Trophoblast cell (in vitro differentiated cells and primary cell): Measurements from ENCODE around the gene WDR88.

Experiments used
- DNase-seq, 2 donors: peaks; one replicate each; pipeline ENCODE4 v3.0.0-alpha.2; 2016
- H2AFZ ChIP-seq: 2 replicates; pipeline ENCODE4 v1.6.1; 2013; ENCODE audit warnings: low read length, moderate library complexity, mild to moderate bottlenecking; ENCODE audit not compliant: insufficient read depth, poor library complexity
- H2AK5ac ChIP-seq: 2 replicates; pipeline ENCODE4 v1.6.1; 2013; ENCODE audit warnings: mild to moderate bottlenecking, low read length
- H2BK120ac ChIP-seq: 2 replicates; pipeline ENCODE4 v1.6.1; 2013; ENCODE audit warnings: low read length, mild to moderate bottlenecking, moderate library complexity; ENCODE audit not compliant: insufficient read depth, poor library complexity
- H2BK12ac ChIP-seq: 2 replicates; pipeline ENCODE4 v1.6.1; 2013; ENCODE audit warnings: mild to moderate bottlenecking, low read length, moderate library complexity
- H2BK5ac ChIP-seq: 2 replicates; pipeline ENCODE4 v1.6.1; 2013; ENCODE audit warnings: low read length, low read depth, moderate library complexity, mild to moderate bottlenecking; ENCODE audit not compliant: poor library complexity
- H3K14ac ChIP-seq: 2 replicates; pipeline ENCODE4 v1.6.1; 2013; ENCODE audit warnings: mild to moderate bottlenecking, low read length
- H3K18ac ChIP-seq: 2 replicates; pipeline ENCODE4 v1.6.1; 2013; ENCODE audit warnings: mild to moderate bottlenecking, low read length
- H3K23ac ChIP-seq: 2 replicates; pipeline ENCODE4 v1.6.1; 2013; ENCODE audit warnings: low read length
- H3K27ac ChIP-seq: 2 replicates; pipeline ENCODE4 v1.5.1; 2013; ENCODE audit warnings: low read depth, mild to moderate bottlenecking, inconsistent platforms, low read length, moderate library complexity
- H3K27me3 ChIP-seq: 2 replicates; pipeline ENCODE4 v1.6.1; 2013; ENCODE audit warnings: inconsistent platforms, mild to moderate bottlenecking, low read length, moderate library complexity; ENCODE audit not compliant: insufficient read depth
- H3K36me3 ChIP-seq, 2 experiments: 1 replicate in 1 of 2; 2 replicates in 1 of 2; pipeline ENCODE4 v1.6.1; 2013; ENCODE audit warnings: low read length in 2 of 2, mild to moderate bottlenecking in 2 of 2, moderate library complexity in 1 of 2; ENCODE audit not compliant: insufficient read depth in 2 of 2, control insufficient read depth in 1 of 2
- H3K4ac ChIP-seq: 2 replicates; pipeline ENCODE4 v1.6.1; 2013; ENCODE audit warnings: low read depth, mild to moderate bottlenecking, low read length, moderate library complexity
- H3K4me1 ChIP-seq, 2 experiments: 1 replicate in 1 of 2; 2 replicates in 1 of 2; pipeline ENCODE4 v1.6.1; 2013; ENCODE audit warnings: low read length in 2 of 2, mild to moderate bottlenecking in 2 of 2, moderate library complexity in 1 of 2; ENCODE audit not compliant: insufficient read depth in 2 of 2, control insufficient read depth in 1 of 2
- H3K4me2 ChIP-seq: 2 replicates; pipeline ENCODE4 v1.6.1; 2013; ENCODE audit warnings: inconsistent platforms, mild to moderate bottlenecking, low read length, moderate library complexity
- H3K4me3 ChIP-seq: 2 replicates; pipeline ENCODE4 v1.5.1; 2013; ENCODE audit warnings: mild to moderate bottlenecking, low read depth, low read length, inconsistent platforms
- H3K79me1 ChIP-seq: one replicate; pipeline ENCODE4 v1.6.1; 2013; ENCODE audit warnings: low read length
- H3K79me2 ChIP-seq: 2 replicates; pipeline ENCODE4 v1.6.1; 2013; ENCODE audit warnings: low read length, mild to moderate bottlenecking; ENCODE audit not compliant: control insufficient read depth, insufficient read depth, poor library complexity
- H3K9ac ChIP-seq: 2 replicates; pipeline ENCODE4 v1.6.1; 2013; ENCODE audit warnings: mild to moderate bottlenecking, low read length
- H3K9me3 ChIP-seq: 2 replicates; pipeline ENCODE4 v1.6.1; 2013; ENCODE audit warnings: low read depth, mild to moderate bottlenecking, control low read depth, inconsistent platforms, low read length; ENCODE audit not compliant: insufficient read depth
- H4K12ac ChIP-seq: 2 replicates; pipeline ENCODE4 v1.6.1; 2013; ENCODE audit warnings: low read depth, mild to moderate bottlenecking, low read length, moderate library complexity
- H4K8ac ChIP-seq: 2 replicates; pipeline ENCODE4 v1.6.1; 2013; ENCODE audit warnings: low read depth, mild to moderate bottlenecking, low read length, moderate library complexity
- H4K91ac ChIP-seq: one replicate; pipeline ENCODE4 v1.6.1; 2013; ENCODE audit warnings: low read depth, mild to moderate bottlenecking, low read length, moderate library complexity
- WGBS: extraction: QIAGEN DNeasy Blood & Tissue Kit; methylation state at CpG from one replicate; pipeline ENCODE4 v1.1.7; 2013; ENCODE audit warnings: missing lambda C conversion rate; ENCODE audit not compliant: insufficient read length, insufficient coverage; ENCODE audit errors: extremely low coverage; 5-methylcytosine and 5-hydroxymethylcytosine counted together

Gene WDR88

GRCh38 chr19:33171916-33172359 is 40.0 kb downstream of the WDR88 start:
- Histone ChIP-seq H3K9ac (no peak overlapping the region), H3K14ac (no peak overlapping the region)

GRCh38 chr19:33174186-33174585 is 42.3 kb downstream of the WDR88 start:
- Histone ChIP-seq H3K23ac (no peak overlapping the region), H3K79me1 (peaks cover 5% of the 10 kb centered on the region), H3K4me3 (no peak overlapping the region), H3K9ac (no peak overlapping the region), H2BK120ac (no peak overlapping the region), H2AFZ (no peak overlapping the region), H3K27me3 (no peaks in the 10 kb centered on the region), H4K91ac (no peak overlapping the region), H3K9me3 (no peaks in the 10 kb centered on the region), H2AK5ac (no peak overlapping the region), H2BK5ac (no peak overlapping the region), H3K36me3 (no peaks in the 10 kb centered on the region), H3K18ac (no peak overlapping the region), H2BK12ac (no peak overlapping the region), H4K12ac (no peak overlapping the region), H3K4ac (no peak overlapping the region), H3K79me2 (peaks cover 4% of the 10 kb centered on the region), H3K27ac (no peak overlapping the region), H3K4me2 (no peak overlapping the region), H3K14ac (no peak overlapping the region), H4K8ac (no peak overlapping the region), H3K4me1 (peaks cover 8 to 10% of the 10 kb centered on the region in 2 experiments)
- no CpG with 5 or more reads among the region's 5 CpGs for WGBS
- DNase-seq = no peak

More at GRCh38 chr19:33171916-33172359, 40.0 kb downstream of the WDR88 start:
- Histone ChIP-seq H3K27me3 (no peaks in the 10 kb centered on the region), H3K79me1 (peaks cover 5% of the 10 kb centered on the region), H3K4ac (no peak overlapping the region), H3K4me2 (no peak overlapping the region), H2AFZ (no peak overlapping the region), H3K79me2 (peaks cover 4% of the 10 kb centered on the region), H3K4me1 (peaks cover 3 to 6% of the 10 kb centered on the region in 2 experiments), H4K12ac (no peak overlapping the region), H3K9me3 (no peaks in the 10 kb centered on the region), H3K36me3 (no peaks in the 10 kb centered on the region), H2BK5ac (no peak overlapping the region), H3K4me3 (no peak overlapping the region), H3K23ac (no peak overlapping the region), H2BK12ac (no peak overlapping the region), H2AK5ac (no peak overlapping the region), H4K8ac (no peak overlapping the region), H3K27ac (no peak overlapping the region), H2BK120ac (no peak overlapping the region), H4K91ac (no peak overlapping the region), H3K18ac (no peak overlapping the region)
- DNase-seq = no peak
- WGBS = no CpG with 5 or more reads among the region's 6 CpGs

GRCh38 chr19:33175156-33175782 is 43.4 kb downstream of the WDR88 start:
- no peaks in the 10 kb centered on the region for H3K36me3 ChIP-seq

GRCh38 chr19:33175886-33176669 is 44.2 kb downstream of the WDR88 start:
- Histone ChIP-seq H3K18ac (peak overlapping the region; percentile 81), H2BK5ac (peak overlapping the region; percentile 80), H3K9me3 (no peaks in the 10 kb centered on the region), H2AFZ (peak overlapping the region; percentile 92), H3K27ac (peak overlapping the region; percentile 78), H3K23ac (no peak overlapping the region), H3K27me3 (no peaks in the 10 kb centered on the region), H2BK120ac (peak overlapping the region; percentile 62), H3K4ac (peak overlapping the region; percentile 44), H3K4me2 (peak overlapping the region; percentile 72), H3K79me1 (peaks cover 5% of the 10 kb centered on the region), H2AK5ac (no peak overlapping the region), H3K14ac (peak overlapping the region; percentile 87), H2BK12ac (no peak overlapping the region), H3K4me3 (peak overlapping the region; percentile 82), H4K8ac (peak overlapping the region; percentile 96), H3K36me3 (no peaks in the 10 kb centered on the region), H3K79me2 (peaks cover 4% of the 10 kb centered on the region), H4K91ac (peak overlapping the region; percentile 89), H4K12ac (peak overlapping the region; percentile 90), H3K9ac (peak overlapping the region; percentile 90), H3K4me1 (peaks cover 8 to 10% of the 10 kb centered on the region in 2 experiments)
- peak; percentile 16 to 47 for DNase-seq
- WGBS = no CpG with 5 or more reads among the region's 25 CpGs

More at GRCh38 chr19:33175156-33175782, 43.4 kb downstream of the WDR88 start:
- Histone ChIP-seq H3K4me3 (no peak overlapping the region), H3K9me3 (no peaks in the 10 kb centered on the region), H4K8ac (peak overlapping the region; percentile 28), H4K91ac (no peak overlapping the region), H4K12ac (no peak overlapping the region), H3K79me1 (peaks cover 5% of the 10 kb centered on the region), H3K27ac (no peak overlapping the region), H2BK5ac (no peak overlapping the region), H3K18ac (no peak overlapping the region), H3K79me2 (peaks cover 4% of the 10 kb centered on the region), H2BK120ac (no peak overlapping the region), H2AK5ac (no peak overlapping the region), H3K4me1 (peaks cover 8 to 10% of the 10 kb centered on the region in 2 experiments), H3K4me2 (no peak overlapping the region), H3K9ac (no peak overlapping the region), H3K4ac (no peak overlapping the region), H2AFZ (no peak overlapping the region), H3K27me3 (no peaks in the 10 kb centered on the region), H3K23ac (no peak overlapping the region), H3K14ac (no peak overlapping the region), H2BK12ac (no peak overlapping the region)
- no peak for DNase-seq
- WGBS = no CpG with 5 or more reads among the region's 10 CpGs
